HG03378 (cell line): ENCODE measurements around the gene SH3RF3.
A peak's percentile ranks its signal among the peaks of the same experiment; 100 is the strongest.
"Not testable (repeated sequence)": the region's sequence is repeated elsewhere in the genome, so short reads cannot be mapped to it uniquely, and the experiment has no call there.

Source experiments
- ATAC-seq: cut with Tn5 transposase; IDR thresholded peaks from one replicate; pipeline ENCODE4 v1.9.1; 2021; ENCODE audit warnings: mild to moderate bottlenecking, moderate library complexity; ENCODE audit not compliant: unreplicated experiment

The SH3RF3 gene

GRCh38 chr2:109214651-109215371 is 85.8 kb downstream of the SH3RF3 start:
- no peak for ATAC-seq

GRCh38 chr2:109215866-109216265 is 86.9 kb downstream of the SH3RF3 start:
- ATAC-seq: no peak

- ATAC-seq: no peak
Measured at GRCh38 chr2:109216332-109216731, 87.3 kb downstream of the SH3RF3 start.

- no peak for ATAC-seq
Measured at GRCh38 chr2:109217362-109218086, 88.5 kb downstream of the SH3RF3 start.

- peak; percentile 31 for ATAC-seq
Measured at GRCh38 chr2:109218087-109218791, 89.2 kb downstream of the SH3RF3 start.

GRCh38 chr2:109218792-109219126 is 89.8 kb downstream of the SH3RF3 start:
- no peak for ATAC-seq

- no peak for ATAC-seq
Measured at GRCh38 chr2:109220860-109221259, 91.9 kb downstream of the SH3RF3 start.

- not testable (repeated sequence) for ATAC-seq
Measured at GRCh38 chr2:109221316-109221715, 92.3 kb downstream of the SH3RF3 start.

GRCh38 chr2:109222422-109222821 is 93.4 kb downstream of the SH3RF3 start:
- ATAC-seq: no peak

- no peak for ATAC-seq
Measured at GRCh38 chr2:109222825-109223471, 93.9 kb downstream of the SH3RF3 start.

GRCh38 chr2:109223490-109223889 is 94.5 kb downstream of the SH3RF3 start:
- ATAC-seq: no peak

- not testable (repeated sequence) for ATAC-seq
Measured at GRCh38 chr2:109224341-109224740, 95.3 kb downstream of the SH3RF3 start.

- no peak for ATAC-seq
Measured at GRCh38 chr2:109225170-109225782, 96.3 kb downstream of the SH3RF3 start.

- ATAC-seq: no peak
Measured at GRCh38 chr2:109226128-109226527, 97.1 kb downstream of the SH3RF3 start.

GRCh38 chr2:109226622-109227021 is 97.6 kb downstream of the SH3RF3 start:
- no peak for ATAC-seq

- ATAC-seq: no peak
Measured at GRCh38 chr2:109229094-109229675, 100.2 kb downstream of the SH3RF3 start.

- ATAC-seq: no peak
Measured at GRCh38 chr2:109230941-109231420, 102.0 kb downstream of the SH3RF3 start.

GRCh38 chr2:109231428-109231827 is 102.4 kb downstream of the SH3RF3 start:
- ATAC-seq: no peak

GRCh38 chr2:109231996-109232705 is 103.1 kb downstream of the SH3RF3 start:
- no peak for ATAC-seq

GRCh38 chr2:109232909-109233308 is 103.9 kb downstream of the SH3RF3 start:
- ATAC-seq: no peak
